ENCODE results near the gene PRR13.

The PRR13 gene

DNA sequence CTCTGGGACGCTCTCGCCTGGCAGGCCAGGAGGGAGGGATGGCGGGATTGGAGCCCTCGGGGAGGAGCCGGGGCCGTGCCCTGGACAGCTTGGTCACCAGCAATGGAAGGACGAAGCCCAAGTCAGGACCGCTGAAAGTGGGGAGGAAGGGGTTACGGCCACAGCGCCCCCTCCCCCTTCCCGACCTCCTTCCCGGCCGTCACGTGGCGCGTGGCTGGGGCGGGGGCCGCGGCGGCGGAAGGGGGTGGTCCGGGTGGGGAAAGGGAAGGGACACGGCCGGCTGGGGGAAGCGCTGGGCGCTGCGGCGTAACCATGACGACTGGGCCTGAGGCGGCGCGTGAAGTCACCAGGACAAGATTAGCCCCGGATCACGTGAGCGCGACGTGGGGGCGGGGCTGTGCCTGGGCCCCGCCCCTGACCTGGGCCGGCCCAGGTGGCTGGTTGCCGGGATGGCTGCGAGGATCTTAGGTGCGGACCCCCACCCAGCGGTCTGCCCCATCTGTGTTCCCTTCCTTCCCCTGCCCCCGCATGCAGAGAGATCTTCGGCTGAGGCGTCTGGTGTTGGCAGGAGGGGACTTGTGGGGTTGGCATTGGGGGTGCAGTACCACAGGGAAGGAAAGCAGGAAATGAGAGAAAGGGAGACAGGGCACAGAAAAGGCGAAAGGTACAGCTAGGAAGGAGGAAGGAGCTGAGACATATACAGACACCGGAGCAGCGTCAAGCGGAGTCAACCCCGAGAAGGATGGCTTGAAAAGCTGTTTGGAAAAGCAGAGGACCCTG is 51.5 kb downstream of the PRR13 start:
- Histone ChIP-seq H3K18ac (ENCODE audit: low read length) (peak overlapping the region; percentile 52), H3K56ac (ENCODE audit: low read length) (peak overlapping the region; percentile 70), H2AK5ac (ENCODE audit: low read length) (no peak overlapping the region), H3K4ac (ENCODE audit: low read depth, low read length) (peak overlapping the region; percentile 5), H3K27ac (ENCODE audit: low read depth, low read length) (peak overlapping the region; percentile 30), H3K23ac (ENCODE audit: low read length) (no peak overlapping the region), H3K4me1 (ENCODE audit: control insufficient read depth, low read depth, low read length) (peaks cover 20% of the 10 kb centered on the region), H3K36me3 (ENCODE audit: control insufficient read depth, insufficient read depth, low read length) (no peaks in the 10 kb centered on the region), H2BK15ac (replicated peaks; ENCODE audit: low read depth) (no peak overlapping the region), H4K8ac (ENCODE audit: low read depth, low read length) (peak overlapping the region; percentile 30), H3K9ac (ENCODE audit: low read length) (peak overlapping the region; percentile 52), H3K79me2 (ENCODE audit: control insufficient read depth, insufficient read depth, low read length) (no peaks in the 10 kb centered on the region), H3K4me3 (ENCODE audit: low read length) (peak overlapping the region; percentile 7), H2BK120ac (ENCODE audit: low read depth, low read length) (no peak overlapping the region), H3K4me2 (ENCODE audit: low read length) (peak overlapping the region; percentile 68), H3K27me3 (ENCODE audit: insufficient read depth, low read length, poor library complexity) (no peaks in the 10 kb centered on the region), H3K79me1 (ENCODE audit: low read length) (no peaks in the 10 kb centered on the region), H2BK5ac (ENCODE audit: low read length) (no peak overlapping the region), H4K5ac (ENCODE audit: low read length) (no peak overlapping the region)
- WGBS (ENCODE audit: extremely low coverage, insufficient coverage, low lambda C conversion rate): no CpG with 5 or more reads among the region's 52 CpGs
- DNase-seq: peak; percentile 98

DNA sequence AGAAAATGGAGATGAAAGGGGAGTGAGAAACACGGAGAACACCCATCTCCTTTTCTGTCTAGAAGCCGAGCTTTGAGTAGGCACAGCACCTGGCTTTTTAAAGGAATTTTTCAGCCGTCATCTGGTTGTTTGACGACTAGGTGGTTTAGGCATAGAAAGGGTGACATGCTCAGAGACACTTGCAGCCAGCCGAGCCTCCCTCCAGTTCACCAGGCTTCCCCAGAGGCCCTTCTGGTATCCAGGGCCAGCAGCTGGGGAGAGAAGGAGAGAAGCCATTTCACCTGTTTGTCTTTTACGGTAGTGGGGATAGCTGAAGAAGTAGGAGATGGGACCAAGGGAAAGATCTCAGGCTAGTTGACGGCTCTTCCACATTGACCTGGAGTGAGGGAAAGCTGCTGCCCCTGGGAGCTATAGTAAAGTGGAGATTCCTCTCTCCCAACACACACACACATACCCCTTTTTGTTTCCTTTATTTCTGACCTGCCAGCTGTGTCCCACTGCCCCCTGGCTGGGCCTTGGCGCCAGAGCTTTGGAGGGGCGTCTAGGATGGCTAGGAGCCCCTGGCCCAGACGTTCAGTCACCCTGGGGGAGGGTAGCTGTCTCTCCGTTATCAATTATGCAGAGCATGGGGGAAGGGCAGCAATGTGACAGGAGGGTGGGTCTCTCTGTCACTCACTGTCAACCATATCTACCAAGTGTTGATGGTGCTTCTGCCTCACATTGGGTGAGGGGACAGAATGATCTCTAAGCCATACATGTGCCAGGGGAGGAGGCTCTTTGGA is 52.3 kb downstream of the PRR13 start:
- Histone ChIP-seq H2BK15ac (replicated peaks; ENCODE audit: low read depth) (no peak overlapping the region), H3K36me3 (ENCODE audit: control insufficient read depth, insufficient read depth, low read length) (no peaks in the 10 kb centered on the region), H3K4me3 (ENCODE audit: low read length) (no peak overlapping the region), H4K8ac (ENCODE audit: low read depth, low read length) (peak overlapping the region; percentile 30), H3K4me1 (ENCODE audit: control insufficient read depth, low read depth, low read length) (peaks cover 21% of the 10 kb centered on the region), H2AK5ac (ENCODE audit: low read length) (no peak overlapping the region), H3K18ac (ENCODE audit: low read length) (peak overlapping the region; percentile 19), H3K9ac (ENCODE audit: low read length) (peak overlapping the region; percentile 41), H3K27ac (ENCODE audit: low read depth, low read length) (peak overlapping the region; percentile 9), H4K5ac (ENCODE audit: low read length) (no peak overlapping the region), H3K56ac (ENCODE audit: low read length) (peak overlapping the region; percentile 70), H2BK120ac (ENCODE audit: low read depth, low read length) (no peak overlapping the region), H3K23ac (ENCODE audit: low read length) (peak overlapping the region; percentile 12), H3K79me2 (ENCODE audit: control insufficient read depth, insufficient read depth, low read length) (no peaks in the 10 kb centered on the region), H3K27me3 (ENCODE audit: insufficient read depth, low read length, poor library complexity) (no peaks in the 10 kb centered on the region), H3K4ac (ENCODE audit: low read depth, low read length) (no peak overlapping the region), H2BK5ac (ENCODE audit: low read length) (no peak overlapping the region), H3K4me2 (ENCODE audit: low read length) (peak overlapping the region; percentile 68), H3K79me1 (ENCODE audit: low read length) (no peaks in the 10 kb centered on the region)
- WGBS (ENCODE audit: extremely low coverage, insufficient coverage, low lambda C conversion rate): no CpG with 5 or more reads among the region's 11 CpGs
- peak; percentile 66 for DNase-seq
